Endothelial cell of umbilical vein (primary cell): Measurements from ENCODE around the gene CD8A. TPM values are rescaled to one million over a fixed set of nuclear protein-coding genes. Genes with fewer than 3 reads are reported as not detected.
A peak's percentile ranks its signal among the peaks of the same experiment; 100 is the strongest.

ENCODE experiments used
- BruUV-seq: library from RNA; stranded (reverse); fragments of 400-500 nt; replicated peaks from 2 replicates; lab custom pipeline; 2021; lab: Mats Ljungman, UMichigan
- CTCF ChIA-PET: fragments of 300-600, 350-600 bp; sonication (Branson Sonifier 250); formaldehyde crosslinking; loops from one replicate; lab custom pipeline; 2021; ENCODE audit warnings: antibody characterized with exemption, inconsistent platforms; lab: Charles Lee
- POLR2A ChIA-PET: fragments of 300-600, 350-600 bp; sonication (Branson Sonifier 250); formaldehyde crosslinking; loops from one replicate; lab custom pipeline; 2021; ENCODE audit warnings: antibody characterized with exemption, inconsistent platforms; lab: Charles Lee
- DNase-seq: peaks from one replicate; pipeline ENCODE4 v3.0.0-alpha.2; 2011; ENCODE audit warnings: low read depth, low spot score
- FAIRE-seq: peaks from 2 replicates; lab custom pipeline; 2011; peaks lifted over from hg19 to GRCh38; lab: Jason Lieb, UNC
- H2AFZ ChIP-seq: 2 replicates; pipeline ENCODE4 v1.6.0; 2012; ENCODE audit warnings: low read depth, low read length, control low read depth, inconsistent platforms
- H3K27ac ChIP-seq: 2 replicates; pipeline ENCODE4 v1.5.1; 2011; ENCODE audit warnings: low read depth, mild to moderate bottlenecking, control low read depth, low read length, moderate library complexity; ENCODE audit not compliant: insufficient read depth
- H3K27me3 ChIP-seq, 2 experiments: 2 replicates each; pipeline versions ENCODE4 v1.6.0 to v1.6.1; 2011; ENCODE audit warnings: low read length in 2 of 2, mixed read lengths in 1 of 2; ENCODE audit not compliant: control insufficient read depth in 2 of 2, insufficient read depth in 2 of 2
- H3K36me3 ChIP-seq, 2 experiments: 2 replicates in 1 of 2; 3 replicates in 1 of 2; pipeline ENCODE4 v1.5.1; 2011; ENCODE audit warnings: low read length in 2 of 2, mild to moderate bottlenecking in 1 of 2, moderate library complexity in 1 of 2; ENCODE audit not compliant: control insufficient read depth in 2 of 2, insufficient read depth in 2 of 2; ENCODE audit errors: extremely low read depth in 1 of 2
- H3K4me1 ChIP-seq: 3 replicates; pipeline ENCODE4 v1.5.1; 2011; ENCODE audit warnings: mild to moderate bottlenecking, low read length; ENCODE audit not compliant: control insufficient read depth, insufficient read depth; ENCODE audit errors: extremely low read depth
- H3K4me2 ChIP-seq: 2 replicates; pipeline ENCODE4 v1.6.1; 2011; ENCODE audit warnings: low read length, control low read depth, mixed read lengths; ENCODE audit not compliant: insufficient read depth
- H3K4me3 ChIP-seq, 3 experiments: fragments of 200-600 bp in 1 of 3; sonication (generic), shearing (Covaris generic) in 1 of 3; replicated peaks in 1 of 3; 2 replicates each; pipeline ENCODE4 v1.5.1; 2011 to 2016; ENCODE audit warnings: control low read depth in 3 of 3, low read length in 3 of 3, mild to moderate bottlenecking in 2 of 3, inconsistent platforms in 1 of 3, low read depth in 1 of 3, moderate library complexity in 1 of 3; ENCODE audit not compliant: insufficient read depth in 1 of 3
- H3K79me2 ChIP-seq: 2 replicates; pipeline ENCODE4 v1.6.0; 2012; ENCODE audit warnings: low read length, inconsistent platforms; ENCODE audit not compliant: control insufficient read depth, insufficient read depth
- H3K9ac ChIP-seq: replicated peaks from 2 replicates; pipeline ENCODE3; 2011; ENCODE audit warnings: low read length, control low read depth; ENCODE audit not compliant: insufficient read depth; ENCODE audit errors: extremely low read depth
- H3K9me1 ChIP-seq: replicated peaks from 3 replicates; pipeline ENCODE4 v1.6.0; 2011; ENCODE audit warnings: mild to moderate bottlenecking, low read length; ENCODE audit not compliant: control insufficient read depth, insufficient read depth; ENCODE audit errors: extremely low read depth
- H3K9me3 ChIP-seq: replicated peaks from 2 replicates; pipeline ENCODE4 v1.5.1; 2012; ENCODE audit warnings: low read length, inconsistent platforms; ENCODE audit not compliant: control insufficient read depth, insufficient read depth
- H4K20me1 ChIP-seq: replicated peaks from 2 replicates; pipeline ENCODE3; 2011; ENCODE audit warnings: mild to moderate bottlenecking, low read length; ENCODE audit not compliant: control insufficient read depth, insufficient read depth; ENCODE audit errors: extremely low read depth
- CTCF ChIP-seq, 2 donors: IDR thresholded peaks; 1 replicate in 1 of 2; 2 replicates in 1 of 2; pipeline ENCODE4 v1.5.1; 2011; ENCODE audit warnings: low read length in 2 of 2, mild to moderate bottlenecking in 2 of 2, moderate library complexity in 2 of 2, control low read depth in 1 of 2, inconsistent platforms in 1 of 2, low read depth in 1 of 2; ENCODE audit not compliant: insufficient read depth in 1 of 2; ENCODE audit errors: extremely low read depth in 1 of 2
- EZH2 ChIP-seq: IDR thresholded peaks from 2 replicates; pipeline ENCODE4 v1.6.1; 2012; ENCODE audit warnings: borderline replicate concordance, low read depth, mild to moderate bottlenecking, moderate library complexity, low read length, inconsistent platforms; ENCODE audit not compliant: severe bottlenecking
- FOS ChIP-seq: IDR thresholded peaks from 2 replicates; pipeline ENCODE4 v1.6.1; 2011; ENCODE audit warnings: mild to moderate bottlenecking, low read length, moderate library complexity, borderline replicate concordance; ENCODE audit not compliant: insufficient read depth
- GATA2 ChIP-seq: IDR thresholded peaks from 2 replicates; pipeline ENCODE4 v1.7.0; 2011; ENCODE audit warnings: low read depth, mild to moderate bottlenecking, moderate library complexity, mixed read lengths, low read length; ENCODE audit not compliant: insufficient read length, insufficient read depth
- JUN ChIP-seq: IDR thresholded peaks from 2 replicates; pipeline ENCODE4 v1.6.1; 2011; ENCODE audit warnings: borderline replicate concordance, low read depth; ENCODE audit not compliant: insufficient read length, insufficient read depth
- MYC ChIP-seq: IDR thresholded peaks from one replicate; pipeline ENCODE4 v1.6.1; 2011; ENCODE audit warnings: mild to moderate bottlenecking, low read depth, low read length
- POLR2AphosphoS5 ChIP-seq: IDR thresholded peaks from 2 replicates; pipeline ENCODE4 v1.6.1; 2012; ENCODE audit warnings: low read depth, mild to moderate bottlenecking, control low read depth, low read length, moderate library complexity; ENCODE audit not compliant: insufficient read depth
- dilution Hi-C: fragments of 300-500 bp; cut with MboI; formaldehyde crosslinking; loops from one replicate; pipeline ENCODE4 v1.15.0; 2019; ENCODE audit warnings: low sequenced_read_pairs; ENCODE audit not compliant: extremely low pct_ligation_motif_present
- intact Hi-C: fragments of 100-400 bp; cut with micrococcal nuclease; formaldehyde crosslinking; loops from one replicate; pipeline ENCODE4 v1.10.0; 2022
- polyA plus RNA-seq, 4 experiments: library from polyadenylated mRNA; depleted of rRNA in 3 of 4; stranded (reverse) in 3 of 4; unstranded in 1 of 4; fragments of >200 nt; gene quantifications; 2 replicates each; pipeline versions ENCODE4 v1.2.1 to v1.2.3, GENCODE V29; 2011 to 2012; ENCODE audit warnings: missing spikeins in 1 of 4
- total RNA-seq: library from RNA; stranded (reverse); gene quantifications from 2 replicates; pipeline ENCODE4 v1.2.3, GENCODE V29; 2021

The CD8A gene
- total and polyA plus RNA-seq, 2 donors (not counting 3 experiments of a cell fraction or from before 2014, with no cell fraction given): not detected

- Histone ChIP-seq H3K9me3 (no peaks in the 10 kb centered on the region), H3K4me1 (no peaks in the 10 kb centered on the region), H3K27ac (no peak overlapping the region), H3K4me2 (peak overlapping the region; percentile 54), H4K20me1 (no peaks in the 10 kb centered on the region), H2AFZ (peak overlapping the region; percentile 53), H3K9ac (no peak overlapping the region), H3K79me2 (no peaks in the 10 kb centered on the region), H3K4me3 (peak overlapping the region; percentile 0 to 44 (median 36)), H3K9me1 (no peaks in the 10 kb centered on the region), H3K27me3 (peaks cover 18 to 29% of the 10 kb centered on the region in 2 experiments), H3K36me3 (no peaks in the 10 kb centered on the region)
- CTCF ChIA-PET: interaction anchor here (0.6 to 1.0 kb wide), 3 partner anchors 15 to 1842 kb away, joined by 3 to 4 read pairs (median 3); no protein-coding TSS in a partner anchor
- POLR2A ChIA-PET: no interaction called here
- intact Hi-C loops (no loop called here), dilution Hi-C loops (no loop called here)
- peak; percentile 71 for FAIRE-seq
- TF ChIP-seq EZH2: no peak
- TF ChIP-seq JUN: no peak
- no peak for TF ChIP-seq GATA2
- no peak for TF ChIP-seq MYC
- no peak for TF ChIP-seq FOS
- TF ChIP-seq POLR2AphosphoS5: no peak
- no peak for TF ChIP-seq CTCF (IDR thresholded peaks at IDR 0.05; ENCODE audit: extremely low read depth in 1 of 2, insufficient read depth in 1 of 2, low read depth in 1 of 2, low read length in 2 of 2)
- peak; percentile 29 for DNase-seq
- BruUV-seq: no TSS peak
Observed at GRCh38 chr2:86807468-86808275, 17.0 kb upstream of the CD8A start.
